ENCODE data around the gene PHF24.
"Not testable (repeated sequence)": the region's sequence is repeated elsewhere in the genome, so short reads cannot be mapped to it uniquely, and the experiment has no call there.

PHF24 gene

DNA sequence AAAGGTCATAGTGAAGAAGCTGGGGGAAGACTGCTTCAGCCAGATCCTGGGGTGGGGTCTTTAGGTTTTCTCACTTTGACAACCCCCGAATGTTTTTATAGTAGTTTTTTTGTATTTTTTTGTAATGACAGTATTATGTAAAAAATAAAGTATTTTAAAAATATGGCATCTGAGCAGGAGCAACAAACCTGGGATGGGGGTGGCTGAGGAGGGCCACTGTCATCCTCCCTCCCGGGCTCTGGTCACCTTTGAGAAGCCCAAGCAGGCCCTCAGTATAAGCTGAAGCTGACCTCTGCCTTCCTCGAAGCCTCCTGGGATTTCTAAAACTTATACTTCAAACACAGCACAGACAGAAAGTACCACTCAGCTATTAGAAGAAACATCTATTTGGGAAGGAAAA lies 40.2 kb downstream of the PHF24 start:
- DNase-seq: no peak

DNA sequence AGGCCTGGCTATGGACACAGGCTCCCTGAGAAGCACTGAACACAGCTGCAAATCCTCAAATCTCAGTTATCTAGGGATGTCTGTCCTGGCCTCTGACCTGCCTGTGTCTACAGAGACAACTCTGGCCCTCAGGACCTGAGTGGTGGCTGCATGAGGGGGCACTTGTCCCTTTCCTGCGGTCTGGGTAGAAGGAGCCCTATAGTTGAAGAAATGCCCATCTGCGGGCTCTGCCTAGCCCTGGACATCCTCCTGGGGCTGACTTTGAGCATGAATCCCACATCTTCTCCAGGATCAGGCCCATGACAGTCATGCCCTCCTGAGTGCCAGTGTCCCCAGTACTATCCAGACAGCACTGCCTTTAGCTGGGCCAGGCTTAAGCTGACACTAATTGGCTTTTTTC lies 41.5 kb downstream of the PHF24 start:
- no peak for DNase-seq

DNA sequence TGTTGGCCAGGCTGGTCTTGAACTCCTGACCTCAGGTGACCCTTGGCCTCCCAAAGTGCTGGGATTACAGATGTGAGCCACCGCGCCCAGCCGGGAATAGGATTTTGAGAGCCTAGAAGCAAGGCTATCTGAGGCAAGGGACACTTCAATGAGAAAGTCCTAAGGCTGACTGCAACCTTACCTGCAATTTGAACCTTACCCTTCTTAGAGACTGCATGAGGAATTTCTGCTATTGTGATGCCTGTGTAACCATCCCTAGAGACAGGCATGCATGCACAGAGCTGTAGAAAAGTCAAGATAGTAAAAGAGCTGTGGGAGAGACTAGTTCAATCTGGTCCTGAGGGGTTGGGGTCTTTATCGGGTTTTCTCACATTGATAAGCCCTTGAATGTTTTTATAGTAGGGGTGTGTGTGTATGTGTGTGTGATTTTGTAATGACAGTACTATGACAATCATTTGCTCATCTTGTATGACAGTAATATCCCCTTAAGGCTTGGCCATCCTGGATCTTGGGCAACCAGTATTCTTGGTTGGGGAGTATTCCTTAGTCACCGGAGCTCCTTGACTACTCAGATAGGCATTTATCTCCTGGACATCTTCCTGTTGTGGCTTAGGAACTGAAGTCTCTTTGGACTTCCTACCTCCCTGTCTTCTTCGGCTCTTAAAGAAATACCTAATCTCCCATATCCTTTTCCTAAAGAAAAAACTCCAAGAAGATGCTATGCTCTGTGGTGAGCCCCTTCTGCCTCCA lies 42.6 kb downstream of the PHF24 start:
- DNase-seq: no peak

DNA sequence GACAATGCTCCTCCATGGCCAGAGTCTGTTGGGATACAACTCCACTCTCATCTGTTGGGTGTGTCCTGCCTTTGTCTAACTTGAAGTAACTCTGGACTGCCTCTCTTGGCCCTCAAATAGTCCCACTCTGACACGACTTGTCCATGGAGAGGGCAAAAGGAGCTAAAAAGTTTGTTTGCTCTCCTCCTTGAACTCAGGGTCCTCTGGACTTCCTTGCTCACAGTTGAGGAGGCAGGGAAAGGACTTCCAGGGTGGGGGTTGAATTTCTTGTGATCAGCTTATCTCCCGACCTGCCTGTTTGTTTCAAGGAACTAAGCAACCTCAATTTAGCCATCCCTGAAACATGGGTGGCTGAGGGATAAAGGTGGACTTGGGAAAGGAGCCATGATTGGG lies 43.2 kb downstream of the PHF24 start:
- no peak for DNase-seq

DNA sequence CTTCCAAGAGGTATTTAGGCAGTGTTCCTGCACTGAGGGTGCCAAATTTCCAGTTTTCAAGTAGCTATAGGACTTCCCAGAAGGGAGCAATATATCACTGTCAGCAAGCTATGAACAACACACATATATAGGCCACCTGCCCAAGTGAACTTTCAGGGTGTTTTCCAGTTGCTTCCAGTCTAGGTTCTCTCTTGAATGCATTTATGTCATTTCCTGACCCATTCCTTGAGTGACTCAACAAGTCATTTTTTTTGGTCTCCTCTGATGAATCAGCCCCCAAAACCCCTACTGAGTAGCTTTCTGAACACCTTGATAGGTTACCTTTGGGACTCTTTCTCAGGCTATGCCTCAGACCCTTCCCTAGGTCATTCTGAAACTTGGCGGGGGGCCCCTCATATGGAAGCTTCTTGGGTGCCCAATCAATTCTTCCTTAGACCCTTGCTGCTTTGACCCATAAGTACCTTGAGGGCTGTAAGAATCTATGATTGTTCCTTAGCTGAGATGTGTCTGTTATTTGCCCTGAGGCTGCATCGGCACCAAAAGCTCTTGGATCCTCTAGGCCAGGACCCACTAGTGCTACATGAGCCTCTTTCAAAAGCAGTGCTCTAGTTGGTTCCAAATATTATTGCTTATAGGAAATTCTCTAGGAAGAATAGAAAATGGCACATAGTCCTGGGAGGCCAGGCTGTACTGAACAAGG lies 43.9 kb downstream of the PHF24 start:
- DNase-seq: no peak

DNA sequence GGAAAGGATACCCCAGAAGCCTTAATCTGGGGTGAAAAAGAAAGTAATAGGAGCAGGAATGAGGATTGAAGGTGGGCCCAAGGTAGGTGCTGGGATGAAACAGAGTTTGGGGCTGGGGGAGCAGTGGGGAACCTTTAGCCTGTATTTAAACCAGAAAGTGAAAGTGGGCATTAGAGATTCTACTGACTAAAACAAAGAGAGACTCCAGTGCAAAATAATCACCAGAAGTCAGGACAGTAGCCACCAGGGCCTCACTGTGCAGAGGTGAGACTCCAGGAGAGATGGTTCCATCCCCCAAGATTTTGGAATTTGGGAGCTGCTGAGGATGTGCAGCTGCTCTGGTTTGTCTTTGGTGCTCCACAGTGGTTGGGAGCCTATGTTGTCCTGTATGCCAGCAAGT lies 44.5 kb downstream of the PHF24 start:
- no peak for DNase-seq

DNA sequence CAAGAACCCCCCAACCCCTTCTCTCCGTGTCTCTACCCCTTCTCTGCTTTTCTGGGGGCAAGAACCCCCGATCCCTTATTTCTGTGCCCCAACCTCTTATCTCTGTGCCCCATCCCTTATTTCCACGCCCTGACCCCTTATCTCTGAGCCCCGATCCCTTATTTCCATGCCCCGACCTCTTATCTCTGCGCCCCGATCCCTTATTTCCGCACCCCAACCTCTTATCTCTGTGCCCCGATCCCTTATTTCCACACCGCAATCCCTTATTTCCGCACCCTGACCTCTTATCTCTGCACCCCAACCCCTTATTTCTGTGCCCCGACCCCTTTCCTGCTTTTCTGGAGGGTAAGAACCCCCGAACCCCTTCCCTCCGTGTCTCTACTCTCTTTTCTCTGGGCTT lies 46.2 kb downstream of the PHF24 start:
- not testable (repeated sequence) for DNase-seq

DNA sequence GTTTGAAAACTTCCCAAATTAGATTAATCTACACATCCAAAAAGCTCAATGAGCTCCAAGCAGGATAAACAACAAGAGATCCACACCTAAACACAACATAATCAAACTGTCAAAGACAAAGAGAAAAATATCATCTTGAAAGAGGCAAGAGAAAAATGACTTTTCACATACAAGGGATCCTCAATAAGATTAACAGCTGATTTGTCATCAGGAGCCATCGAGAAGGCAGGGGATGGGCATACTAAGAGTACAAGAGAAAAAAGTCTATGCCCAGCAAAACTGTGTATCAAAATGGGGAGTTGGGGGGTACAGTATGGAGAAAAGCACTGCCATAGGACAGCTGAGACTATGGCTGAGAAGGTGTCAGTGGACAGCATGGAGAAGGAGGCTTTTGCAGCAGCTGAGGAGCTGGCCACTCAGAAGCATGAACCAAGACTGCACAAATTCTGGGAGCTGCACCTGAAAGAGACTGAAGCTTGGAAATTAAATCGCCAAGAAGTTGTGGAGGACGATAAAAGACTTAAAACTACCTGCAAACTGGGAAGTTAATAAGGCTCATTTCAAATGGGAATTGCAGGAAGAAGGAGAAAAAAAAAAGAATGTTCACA lies 52.4 kb downstream of the PHF24 start:
- DNase-seq: no peak

DNA sequence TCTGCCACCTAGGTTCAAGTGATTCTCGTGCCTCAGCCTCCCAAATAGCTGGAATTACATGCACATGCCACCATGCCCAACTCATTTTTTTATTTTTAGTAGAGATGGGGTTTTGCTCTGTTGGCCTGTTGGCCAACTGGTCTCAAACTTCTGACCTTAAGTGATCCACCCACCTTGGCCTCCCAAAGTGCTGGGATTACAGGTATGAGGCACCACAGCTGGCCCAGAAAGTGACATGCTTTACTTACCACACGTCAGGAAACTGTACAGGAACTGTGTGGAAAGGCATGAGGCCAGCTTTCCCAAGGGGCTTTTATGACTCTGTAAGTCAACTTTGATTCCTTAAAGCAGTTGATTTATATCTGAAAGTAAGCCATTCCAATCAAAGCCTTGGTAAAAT lies 56.4 kb downstream of the PHF24 start:
- DNase-seq: no peak

DNA sequence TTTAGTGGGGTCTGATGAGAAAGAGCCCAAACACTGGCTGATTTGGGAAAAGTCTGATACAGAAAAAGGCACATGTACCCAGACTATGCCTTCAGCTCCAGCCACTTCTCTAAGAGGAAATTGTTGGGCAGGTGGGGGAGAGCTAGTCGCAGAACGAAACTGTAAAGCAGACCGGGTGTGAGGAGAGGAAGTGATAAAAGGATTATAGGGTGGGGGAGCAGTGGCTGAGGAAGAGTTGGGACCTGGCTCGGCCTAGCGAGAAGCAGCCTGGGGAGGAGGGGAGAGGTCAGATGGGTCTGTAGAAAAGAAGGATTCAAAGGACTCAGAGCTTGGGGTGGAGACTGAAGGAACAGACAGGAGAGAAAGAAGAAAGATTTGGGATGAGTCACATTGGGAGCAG lies 65.4 kb downstream of the PHF24 start:
- DNase-seq: not testable (repeated sequence)

DNA sequence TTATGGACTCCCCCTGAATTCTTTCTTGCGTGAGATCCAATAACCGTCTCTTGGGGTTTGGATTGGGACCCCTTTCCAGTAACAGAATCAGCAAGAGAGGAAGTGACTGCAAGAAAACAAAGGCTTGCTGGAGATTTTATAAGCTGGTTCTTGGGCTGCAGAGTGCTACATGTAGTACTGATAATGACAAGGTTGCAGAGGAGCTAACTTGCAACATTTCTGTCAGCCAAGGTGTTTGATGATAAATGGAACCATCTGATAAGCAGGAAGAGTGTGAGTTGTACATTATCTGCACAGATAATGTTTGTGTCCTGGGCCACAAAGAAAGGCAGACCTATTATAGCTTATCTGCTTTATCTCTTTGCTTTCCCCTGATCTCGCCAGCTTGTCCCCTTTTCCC lies 68.6 kb downstream of the PHF24 start:
- DNase-seq: no peak

DNA sequence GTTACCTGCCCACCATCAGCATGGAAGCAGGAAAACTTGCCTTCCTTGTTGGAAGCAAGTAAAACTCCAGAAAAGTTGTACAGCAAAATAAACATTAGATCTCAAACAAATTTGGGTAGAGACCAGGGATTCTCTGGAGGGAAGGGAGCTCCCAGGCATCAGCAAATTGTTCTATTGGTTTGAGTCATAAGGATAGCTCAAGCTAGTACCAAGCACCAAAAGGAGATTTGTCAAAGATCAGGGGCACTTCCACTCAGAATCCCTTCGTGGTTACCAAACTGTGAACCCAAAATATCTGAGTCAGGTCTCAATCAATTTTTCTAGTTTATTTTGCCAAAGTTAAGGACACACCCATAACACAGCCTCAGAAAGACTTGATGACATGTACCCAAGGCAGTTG lies 69.3 kb downstream of the PHF24 start:
- no peak for DNase-seq

DNA sequence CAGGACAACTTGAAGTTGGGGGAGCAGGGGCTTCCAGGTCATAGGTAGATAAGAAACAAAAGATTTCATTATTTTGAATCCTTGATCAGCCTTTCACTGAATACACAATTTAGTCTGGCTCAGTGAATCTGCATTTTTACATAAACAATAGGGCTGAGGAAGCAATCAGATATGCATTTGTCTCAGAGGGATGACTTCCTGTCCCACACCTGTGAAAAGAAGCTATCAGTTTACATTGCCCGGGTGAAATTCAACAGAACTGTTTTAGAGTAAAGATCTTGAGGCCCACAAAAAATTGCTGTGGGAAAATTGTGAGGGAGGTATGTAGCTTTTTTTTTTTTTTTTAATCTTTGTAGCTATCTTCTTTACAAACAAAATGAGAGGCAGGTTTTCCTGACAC lies 69.8 kb downstream of the PHF24 start:
- no peak for DNase-seq

DNA sequence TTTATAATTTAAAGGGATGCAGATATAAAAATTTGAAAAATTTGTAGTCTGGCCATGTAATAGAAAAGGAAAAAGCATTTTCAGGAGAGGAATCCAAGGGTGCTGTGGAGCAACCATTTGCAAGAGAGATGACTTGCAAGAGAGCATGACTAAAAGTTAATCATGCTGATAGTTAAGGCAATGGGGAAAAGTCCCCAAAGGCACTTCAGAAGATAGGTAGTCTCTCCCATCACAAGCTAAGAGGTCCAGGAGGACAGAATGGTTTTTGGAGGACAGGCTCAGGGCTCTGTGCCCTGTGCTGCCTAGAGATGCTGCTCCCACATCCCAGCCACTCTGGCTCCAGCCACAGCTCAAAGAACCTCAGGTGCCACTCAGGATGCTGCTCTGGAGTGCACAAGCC lies 70.3 kb downstream of the PHF24 start:
- no peak for DNase-seq

DNA sequence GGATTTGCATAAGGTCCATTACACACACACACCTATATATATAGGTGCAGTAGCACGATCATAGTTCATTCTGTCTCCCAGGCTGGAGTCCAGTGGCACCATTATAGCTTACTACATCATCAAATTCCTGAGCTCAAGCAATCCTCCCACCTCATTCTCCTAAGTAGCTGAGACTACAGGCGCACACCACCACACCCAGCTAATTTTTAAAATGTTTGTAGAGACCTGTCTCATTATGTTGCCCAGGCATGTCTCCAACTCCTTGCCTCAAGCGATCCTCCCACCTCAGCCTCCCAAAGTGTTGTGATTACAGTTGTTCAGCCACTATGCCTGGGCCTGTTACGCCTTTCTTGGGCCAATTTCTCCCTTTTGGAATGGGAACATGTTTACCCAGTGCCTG lies 71.2 kb downstream of the PHF24 start:
- DNase-seq: no peak

DNA sequence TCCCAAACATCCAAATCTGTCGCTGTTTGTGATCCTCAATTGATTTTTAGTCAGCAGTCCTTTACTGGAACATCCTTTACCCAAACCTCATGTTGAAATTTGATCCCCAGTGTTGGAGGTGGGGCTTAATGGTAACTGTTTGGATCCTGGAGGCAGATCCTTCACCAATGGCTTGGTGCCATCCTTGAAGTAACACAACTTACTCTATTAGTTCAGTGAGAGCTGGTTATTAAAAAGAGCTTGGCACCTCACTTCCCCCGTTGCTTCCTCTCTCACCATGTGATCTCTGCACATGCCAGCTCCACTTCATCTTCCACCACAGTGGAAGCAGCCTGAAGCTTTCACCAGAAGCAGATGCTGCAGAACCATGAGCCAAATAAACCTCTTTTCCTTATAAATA lies 71.8 kb downstream of the PHF24 start:
- no peak for DNase-seq

All from NK-92 treated with Interleukin-12 subunit alpha and Interleukin-12 subunit beta, amount 100 ng/mL, for 24 hours (cell line).